ENCODE results near the gene TBC1D22B.
A peak's percentile ranks its signal among the peaks of the same experiment; 100 is the strongest.

The TBC1D22B gene

GRCh38 chr6:37309692-37310091 is 52.1 kb downstream of the TBC1D22B start:
- Mint-ChIP-seq H3K27ac (no peak overlapping the region), H3K4me3 (no peak overlapping the region), H3K27me3 (no peaks in the 10 kb centered on the region), H3K4me1 (peaks cover under 1% of the 10 kb centered on the region), H3K9me3 (no peaks in the 10 kb centered on the region), H3K36me3 (ENCODE audit: low read depth) (peaks cover 2% of the 10 kb centered on the region)
- ATAC-seq (no peak), DNase-seq (no peak)

- no peak for DNase-seq
- Mint-ChIP-seq H3K27me3 (no peaks in the 10 kb centered on the region), H3K4me3 (no peak overlapping the region), H3K4me1 (peaks cover 2% of the 10 kb centered on the region), H3K36me3 (ENCODE audit: low read depth) (peaks cover 4% of the 10 kb centered on the region), H3K27ac (no peak overlapping the region), H3K9me3 (no peaks in the 10 kb centered on the region)
- ATAC-seq, result no peak
These were observed 53.4 kb downstream of the TBC1D22B start for GRCh38 chr6:37310966-37311365.

DNA sequence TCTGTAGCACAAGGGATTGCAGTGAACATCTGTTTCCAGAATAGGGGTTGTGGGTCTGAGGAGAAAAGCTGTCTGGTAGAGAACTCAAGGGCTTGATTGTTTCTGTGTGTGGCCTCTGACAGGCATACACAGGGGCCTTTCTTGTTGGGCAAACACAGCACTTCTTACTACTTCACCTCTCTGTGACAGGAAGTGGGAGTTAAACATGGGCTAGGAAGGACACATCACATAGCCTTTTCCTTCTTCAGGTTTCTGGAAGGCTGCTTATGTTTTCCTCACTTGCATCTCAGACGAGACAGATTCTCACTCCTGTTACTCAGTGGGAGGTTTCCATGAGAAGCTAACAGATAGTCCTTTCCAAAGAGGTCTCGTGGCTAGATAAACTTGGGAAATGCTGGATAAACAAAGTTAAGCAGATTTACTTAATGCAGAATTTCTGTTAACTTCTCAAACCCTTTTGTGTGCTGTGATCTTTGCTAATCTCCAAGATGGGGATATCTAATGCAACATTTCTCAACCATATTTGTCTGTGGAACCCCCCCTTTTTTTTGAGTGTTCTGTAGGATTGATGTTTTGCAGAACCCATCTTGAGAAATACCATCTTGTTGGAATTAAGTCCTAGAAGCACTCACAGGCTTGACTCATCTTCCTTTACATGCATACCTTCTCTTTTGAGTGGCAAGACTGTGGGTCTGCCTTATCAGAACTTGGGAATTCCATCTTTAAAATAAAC is 54.3 kb downstream of the TBC1D22B start:
- DNase-seq (no peak), ATAC-seq (no peak)
- Mint-ChIP-seq H3K27me3 (no peaks in the 10 kb centered on the region), H3K27ac (no peak overlapping the region), H3K4me3 (no peak overlapping the region), H3K9me3 (no peaks in the 10 kb centered on the region), H3K36me3 (ENCODE audit: low read depth) (peaks cover 6% of the 10 kb centered on the region), H3K4me1 (peaks cover 2% of the 10 kb centered on the region)

DNA sequence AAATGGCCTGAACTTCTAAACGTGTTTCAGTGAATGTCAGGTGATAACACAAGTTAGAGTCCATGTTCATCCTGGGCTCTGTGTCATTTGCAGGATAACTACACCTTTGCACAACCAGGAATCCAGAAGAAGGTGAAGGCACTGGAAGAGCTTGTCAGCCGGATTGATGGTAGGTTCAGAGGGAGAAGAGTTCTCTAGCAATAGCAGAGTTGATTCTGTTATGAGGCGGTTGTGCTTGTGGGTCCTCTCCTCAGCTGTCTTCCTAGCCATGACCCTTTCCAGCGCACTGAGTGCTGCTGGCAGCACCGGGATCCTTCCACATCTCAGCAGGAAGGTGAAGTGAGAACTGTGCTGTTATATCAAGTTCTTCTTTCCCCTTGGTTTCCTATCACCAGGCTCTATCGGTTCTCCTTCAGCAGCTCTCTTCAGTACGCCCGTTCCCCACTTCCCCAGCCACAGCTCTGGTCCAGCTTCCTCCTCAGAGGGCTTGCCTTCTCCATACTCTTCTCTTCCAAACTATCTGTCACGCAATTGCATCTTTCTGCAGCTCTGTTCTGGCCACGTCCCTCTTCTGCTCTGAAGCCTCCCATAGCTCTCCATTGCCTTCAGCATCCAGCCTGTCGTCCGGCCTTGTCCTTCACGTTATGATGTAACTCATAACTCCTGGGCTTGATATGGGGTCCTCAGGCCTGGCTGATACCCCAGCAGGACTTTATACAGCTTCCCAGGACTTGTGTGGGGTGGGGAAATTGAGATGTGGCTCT is 56.3 kb downstream of the TBC1D22B start:
- DNase-seq (no peak), ATAC-seq (no peak)
- H3K4me1 Mint-ChIP-seq, result peaks cover 2% of the 10 kb centered on the region
- H3K27ac Mint-ChIP-seq, result no peak overlapping the region
- H3K9me3 Mint-ChIP-seq, result no peaks in the 10 kb centered on the region
- no peaks in the 10 kb centered on the region for H3K27me3 Mint-ChIP-seq
- H3K4me3 Mint-ChIP-seq, result no peak overlapping the region
- H3K36me3 Mint-ChIP-seq (ENCODE audit: low read depth), result peaks cover 6% of the 10 kb centered on the region

DNA sequence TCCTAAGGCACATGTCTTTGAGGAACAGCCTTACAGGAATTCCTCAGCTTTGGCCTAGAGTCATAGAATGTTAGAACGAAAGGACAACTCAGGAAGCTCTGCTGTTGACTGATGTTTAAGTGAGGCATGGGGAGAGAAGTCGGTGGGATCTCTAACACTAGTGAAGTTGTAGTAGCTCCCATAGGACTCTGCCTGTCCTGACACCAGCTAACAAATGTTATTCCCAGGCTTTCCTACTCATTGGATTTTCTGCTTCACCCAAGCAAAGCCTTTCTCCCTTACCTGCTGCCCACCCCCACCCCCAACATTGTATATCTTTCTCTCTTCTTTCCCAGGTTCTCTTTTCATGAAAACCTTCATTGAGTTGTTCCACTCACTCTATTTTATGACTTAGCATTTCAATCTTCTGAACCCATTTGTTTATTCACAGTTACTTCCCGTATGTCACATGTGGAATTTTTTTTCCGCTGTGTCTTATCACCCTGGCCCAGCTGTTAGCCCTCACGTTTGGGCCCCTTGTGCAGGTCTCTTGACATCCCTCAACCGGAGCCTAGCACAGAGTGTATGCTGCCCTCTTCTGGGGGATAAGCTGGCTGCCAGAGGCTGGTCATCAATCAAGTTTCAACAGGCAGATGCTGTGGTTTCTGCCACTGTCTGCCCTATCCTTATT is 57.0 kb downstream of the TBC1D22B start:
- Mint-ChIP-seq H3K27ac (no peak overlapping the region), H3K4me3 (no peak overlapping the region), H3K27me3 (no peaks in the 10 kb centered on the region), H3K9me3 (no peaks in the 10 kb centered on the region), H3K36me3 (ENCODE audit: low read depth) (peaks cover 6% of the 10 kb centered on the region), H3K4me1 (peaks cover 2% of the 10 kb centered on the region)
- ATAC-seq (peak; percentile 78), DNase-seq (peak; percentile 36)

GRCh38 chr6:37315157-37315515 is 57.6 kb downstream of the TBC1D22B start:
- no peaks in the 10 kb centered on the region for H3K27me3 Mint-ChIP-seq
- no peak overlapping the region for H3K4me3 Mint-ChIP-seq
- peaks cover 6% of the 10 kb centered on the region for H3K36me3 Mint-ChIP-seq (ENCODE audit: low read depth)
- ATAC-seq (no peak), DNase-seq (no peak)
- no peak overlapping the region for H3K27ac Mint-ChIP-seq
- H3K4me1 Mint-ChIP-seq, result peaks cover 2% of the 10 kb centered on the region
- no peaks in the 10 kb centered on the region for H3K9me3 Mint-ChIP-seq

DNA sequence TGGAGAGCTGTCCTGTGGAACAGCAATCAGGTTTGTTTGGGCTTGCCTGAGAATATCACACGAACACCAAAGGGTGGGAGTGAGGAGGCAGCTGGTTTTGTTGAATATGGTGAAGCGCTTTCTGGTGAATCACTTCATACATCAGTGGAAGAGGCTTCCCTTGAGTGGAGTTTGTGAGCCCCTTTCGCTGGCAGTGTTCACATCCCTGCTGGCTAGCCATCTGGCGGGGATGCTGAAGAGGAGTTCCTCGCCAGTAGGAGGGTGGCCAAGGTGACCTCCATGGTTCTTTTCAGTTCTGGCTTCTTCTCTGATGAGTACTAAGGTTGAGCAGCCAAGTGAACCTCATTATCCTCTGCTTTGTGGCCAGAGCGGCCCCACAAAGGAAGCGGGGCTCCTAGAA is 58.5 kb downstream of the TBC1D22B start:
- no peak for DNase-seq
- H3K4me3 Mint-ChIP-seq, result no peak overlapping the region
- peaks cover 6% of the 10 kb centered on the region for H3K36me3 Mint-ChIP-seq (ENCODE audit: low read depth)
- peaks cover 2% of the 10 kb centered on the region for H3K4me1 Mint-ChIP-seq
- no peak for ATAC-seq
- H3K9me3 Mint-ChIP-seq, result no peaks in the 10 kb centered on the region
- no peaks in the 10 kb centered on the region for H3K27me3 Mint-ChIP-seq
- H3K27ac Mint-ChIP-seq, result no peak overlapping the region

- Mint-ChIP-seq H3K4me1 (peaks cover 2% of the 10 kb centered on the region), H3K36me3 (ENCODE audit: low read depth) (peaks cover 7% of the 10 kb centered on the region), H3K27ac (no peak overlapping the region), H3K9me3 (no peaks in the 10 kb centered on the region), H3K27me3 (no peaks in the 10 kb centered on the region), H3K4me3 (no peak overlapping the region)
- DNase-seq, result no peak
- no peak for ATAC-seq
These were observed 59.9 kb downstream of the TBC1D22B start for GRCh38 chr6:37317312-37318038.

- Mint-ChIP-seq H3K4me3 (no peak overlapping the region), H3K27me3 (no peaks in the 10 kb centered on the region)
- no peak for DNase-seq
These were observed 61.6 kb downstream of the TBC1D22B start for GRCh38 chr6:37319156-37319555.

GRCh38 chr6:37319856-37320480 is 62.4 kb downstream of the TBC1D22B start:
- H3K4me1 Mint-ChIP-seq, result peaks cover 14% of the 10 kb centered on the region
- no peaks in the 10 kb centered on the region for H3K27me3 Mint-ChIP-seq
- H3K36me3 Mint-ChIP-seq (ENCODE audit: low read depth), result peaks cover 3% of the 10 kb centered on the region
- no peaks in the 10 kb centered on the region for H3K9me3 Mint-ChIP-seq
- no peak overlapping the region for H3K4me3 Mint-ChIP-seq
- ATAC-seq, result no peak
- no peak overlapping the region for H3K27ac Mint-ChIP-seq
- DNase-seq, result no peak

More at GRCh38 chr6:37319156-37319555, 61.6 kb downstream of the TBC1D22B start:
- no peak for ATAC-seq
- Mint-ChIP-seq H3K9me3 (no peaks in the 10 kb centered on the region), H3K27ac (no peak overlapping the region), H3K36me3 (ENCODE audit: low read depth) (peaks cover 5% of the 10 kb centered on the region), H3K4me1 (peaks cover 9% of the 10 kb centered on the region)

DNA sequence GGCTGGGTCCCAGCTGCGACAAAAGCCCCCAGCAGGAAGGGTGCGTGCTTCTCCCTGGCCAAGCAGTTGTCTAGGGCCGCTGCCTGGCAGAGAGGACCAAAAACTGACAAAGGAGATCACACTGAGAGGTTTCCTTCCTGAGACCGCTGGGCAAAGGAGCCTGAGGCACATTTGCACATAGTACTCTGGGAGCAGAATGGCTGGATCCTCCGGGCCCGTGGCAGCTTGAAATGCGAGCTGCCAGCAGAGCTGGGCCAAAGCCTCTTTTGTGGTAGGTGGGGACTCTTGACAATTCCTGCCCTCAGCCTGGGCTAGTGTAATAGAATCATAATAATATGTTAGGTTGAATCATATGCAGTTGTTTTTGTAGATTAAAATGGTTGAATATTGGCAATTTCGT is 63.1 kb downstream of the TBC1D22B start:
- Mint-ChIP-seq H3K4me3 (no peak overlapping the region), H3K4me1 (peaks cover 16% of the 10 kb centered on the region), H3K9me3 (no peaks in the 10 kb centered on the region), H3K27ac (no peak overlapping the region), H3K27me3 (no peaks in the 10 kb centered on the region), H3K36me3 (ENCODE audit: low read depth) (peaks cover 3% of the 10 kb centered on the region)
- DNase-seq, result no peak
- ATAC-seq, result no peak

DNA sequence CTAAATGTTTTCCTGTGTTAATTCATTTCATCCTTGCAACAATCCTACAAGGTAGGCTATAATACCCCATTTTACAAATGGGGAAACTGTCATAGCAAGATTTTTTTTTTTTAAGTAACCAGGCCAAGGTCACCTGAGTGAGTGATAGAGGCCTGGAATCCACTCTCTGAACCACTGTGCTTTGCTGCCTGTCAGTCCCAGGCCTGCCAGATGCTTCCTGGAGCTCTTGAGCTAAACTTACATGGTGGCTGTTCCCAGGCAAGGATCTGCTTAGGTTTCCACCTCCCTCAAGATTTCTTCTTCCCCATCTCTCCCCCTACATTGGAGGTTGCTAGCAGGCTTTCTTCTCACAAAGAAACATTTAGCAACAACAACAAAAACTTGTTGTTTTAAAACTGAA is 63.5 kb downstream of the TBC1D22B start:
- Mint-ChIP-seq H3K9me3 (no peaks in the 10 kb centered on the region), H3K27ac (no peak overlapping the region), H3K27me3 (no peaks in the 10 kb centered on the region), H3K4me3 (no peak overlapping the region), H3K36me3 (ENCODE audit: low read depth) (peaks cover 3% of the 10 kb centered on the region), H3K4me1 (peaks cover 16% of the 10 kb centered on the region)
- DNase-seq, result no peak
- ATAC-seq, result no peak

GRCh38 chr6:37321516-37322415 is 64.2 kb downstream of the TBC1D22B start:
- ATAC-seq (no peak), DNase-seq (no peak)
- no peak overlapping the region for H3K4me3 Mint-ChIP-seq
- H3K9me3 Mint-ChIP-seq, result no peaks in the 10 kb centered on the region
- no peak overlapping the region for H3K27ac Mint-ChIP-seq
- no peaks in the 10 kb centered on the region for H3K27me3 Mint-ChIP-seq
- peaks cover 16% of the 10 kb centered on the region for H3K4me1 Mint-ChIP-seq
- peaks cover 2% of the 10 kb centered on the region for H3K36me3 Mint-ChIP-seq (ENCODE audit: low read depth)
